SK-N-SH (cell line): ENCODE data around the gene TMED9.

Experiments
- CTCF ChIP-seq: fragments of 200-600 bp; sonication (generic); IDR thresholded peaks from 2 replicates; pipeline ENCODE4 v1.6.1; 2017; ENCODE audit warnings: antibody characterized with exemption, mild to moderate bottlenecking, moderate library complexity
- EZH2phosphoT487 ChIP-seq: fragments of 200-600 bp; sonication (generic); IDR thresholded peaks from 2 replicates; pipeline ENCODE4 v1.6.1; 2017; ENCODE audit warnings: low read depth, mixed run types, mild to moderate bottlenecking, antibody characterized with exemption, moderate library complexity, borderline replicate concordance
- FOXM1 ChIP-seq: IDR thresholded peaks from 2 replicates; pipeline ENCODE4 v1.4.0; 2012; ENCODE audit warnings: low read depth, mild to moderate bottlenecking
- NFIC ChIP-seq: IDR thresholded peaks from 2 replicates; pipeline ENCODE4 v1.4.0; 2012; ENCODE audit warnings: borderline replicate concordance
- PBX3 ChIP-seq: IDR thresholded peaks from 2 replicates; pipeline ENCODE4; 2012
- POLR2AphosphoS5 ChIP-seq: IDR thresholded peaks from 2 replicates; pipeline ENCODE4 v1.6.1; 2012; ENCODE audit warnings: low read depth, low read length
- RFX5 ChIP-seq: IDR thresholded peaks from 2 replicates; pipeline ENCODE4 v1.6.1; 2012; ENCODE audit warnings: mild to moderate bottlenecking, improper control_type of control experiment, low read length
- SMC3 ChIP-seq: IDR thresholded peaks from 2 replicates; pipeline ENCODE4 v1.6.1; 2012; ENCODE audit warnings: low read depth, low read length, improper control_type of control experiment
- TAF1 ChIP-seq: IDR thresholded peaks from 2 replicates; pipeline ENCODE4 v1.6.1; 2012; ENCODE audit warnings: low read depth, mild to moderate bottlenecking, low read length, moderate library complexity, borderline replicate concordance
- TCF12 ChIP-seq: IDR thresholded peaks from 2 replicates; pipeline ENCODE4 v1.4.0; 2012
- YY1 ChIP-seq: IDR thresholded peaks from 2 replicates; pipeline ENCODE4 v1.4.0; 2012; ENCODE audit warnings: low read depth, mild to moderate bottlenecking
- ZBTB33 ChIP-seq: IDR thresholded peaks from 2 replicates; pipeline ENCODE4 v1.4.0; 2012; ENCODE audit warnings: low read depth, borderline replicate concordance
- TF ChIP-seq, protein P1 (sequence below): fragments of 150-350 bp; IDR thresholded peaks from 2 replicates; pipeline ENCODE4 v1.6.1; 2017; ENCODE audit warnings: antibody characterized with exemption, low read length, low read depth, borderline replicate concordance

GRCh38 chr5:177605078-177605477, 13.1 kb downstream of the TMED9 start:
- no peak for TF ChIP-seq CTCF
- TF ChIP-seq YY1, result no peak
- no peak for TF ChIP-seq TCF12
- TF ChIP-seq POLR2AphosphoS5, result no peak
- TF ChIP-seq EZH2phosphoT487, result no peak
- TF ChIP-seq SMC3, result no peak
- no peak for TF ChIP-seq TAF1
- no peak for TF ChIP-seq RFX5
- no peak for TF ChIP-seq ZBTB33
- no peak for TF ChIP-seq PBX3
- no peak for TF ChIP-seq FOXM1
- TF ChIP-seq, protein P1, sequence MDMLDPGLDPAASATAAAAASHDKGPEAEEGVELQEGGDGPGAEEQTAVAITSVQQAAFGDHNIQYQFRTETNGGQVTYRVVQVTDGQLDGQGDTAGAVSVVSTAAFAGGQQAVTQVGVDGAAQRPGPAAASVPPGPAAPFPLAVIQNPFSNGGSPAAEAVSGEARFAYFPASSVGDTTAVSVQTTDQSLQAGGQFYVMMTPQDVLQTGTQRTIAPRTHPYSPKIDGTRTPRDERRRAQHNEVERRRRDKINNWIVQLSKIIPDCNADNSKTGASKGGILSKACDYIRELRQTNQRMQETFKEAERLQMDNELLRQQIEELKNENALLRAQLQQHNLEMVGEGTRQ, result no peak
- no peak for TF ChIP-seq NFIC
